ENCODE data around the gene FYB1.

The FYB1 gene

GRCh38 chr5:39137391-39137790, 82.0 kb downstream of the FYB1 start:
- no peaks in the 10 kb centered on the region for H3K4me1 Mint-ChIP-seq
- peaks cover 5% of the 10 kb centered on the region for H3K36me3 Mint-ChIP-seq
- H3K9me3 Mint-ChIP-seq, result no peaks in the 10 kb centered on the region
- ATAC-seq (ENCODE audit: low read depth) (no peak), DNase-seq (ENCODE audit: low spot score in 2 of 2) (no peak)
- no peak overlapping the region for H3K27ac Mint-ChIP-seq
- H3K4me3 Mint-ChIP-seq, result no peak overlapping the region
- no peaks in the 10 kb centered on the region for H3K27me3 Mint-ChIP-seq

DNA sequence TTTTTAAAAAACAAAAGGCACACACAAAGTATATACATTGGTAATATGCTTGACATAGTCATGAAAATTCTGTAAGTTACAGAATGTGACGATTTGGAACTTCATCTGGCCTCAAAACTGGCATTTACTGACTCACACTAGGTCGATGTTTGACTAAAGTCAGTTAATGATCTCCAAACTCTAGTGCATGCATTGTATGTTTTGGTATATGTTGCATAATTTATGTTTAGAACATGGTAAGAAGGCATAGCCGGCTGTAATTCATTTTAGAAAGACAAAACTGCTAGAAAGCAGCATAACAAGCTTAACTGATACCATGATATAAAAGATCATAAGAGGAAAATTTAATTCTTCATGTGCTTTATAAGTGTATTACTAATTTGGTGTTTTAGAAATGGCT, 86.6 kb downstream of the FYB1 start:
- H3K36me3 Mint-ChIP-seq, result peaks cover 4% of the 10 kb centered on the region
- ATAC-seq (ENCODE audit: low read depth) (no peak), DNase-seq (ENCODE audit: low spot score in 2 of 2) (no peak)
- peaks cover 2% of the 10 kb centered on the region for H3K27me3 Mint-ChIP-seq
- peaks cover 5% of the 10 kb centered on the region for H3K4me1 Mint-ChIP-seq
- no peaks in the 10 kb centered on the region for H3K9me3 Mint-ChIP-seq
- H3K4me3 Mint-ChIP-seq, result no peak overlapping the region
- no peak overlapping the region for H3K27ac Mint-ChIP-seq

GRCh38 chr5:39132128-39132447, 87.3 kb downstream of the FYB1 start:
- no peak overlapping the region for H3K4me3 Mint-ChIP-seq
- DNase-seq (ENCODE audit: low spot score in 2 of 2) (no peak), ATAC-seq (ENCODE audit: low read depth) (no peak)
- H3K27me3 Mint-ChIP-seq, result peaks cover 2% of the 10 kb centered on the region
- peaks cover 4% of the 10 kb centered on the region for H3K36me3 Mint-ChIP-seq
- no peak overlapping the region for H3K27ac Mint-ChIP-seq
- peaks cover 5% of the 10 kb centered on the region for H3K4me1 Mint-ChIP-seq
- no peaks in the 10 kb centered on the region for H3K9me3 Mint-ChIP-seq

DNA sequence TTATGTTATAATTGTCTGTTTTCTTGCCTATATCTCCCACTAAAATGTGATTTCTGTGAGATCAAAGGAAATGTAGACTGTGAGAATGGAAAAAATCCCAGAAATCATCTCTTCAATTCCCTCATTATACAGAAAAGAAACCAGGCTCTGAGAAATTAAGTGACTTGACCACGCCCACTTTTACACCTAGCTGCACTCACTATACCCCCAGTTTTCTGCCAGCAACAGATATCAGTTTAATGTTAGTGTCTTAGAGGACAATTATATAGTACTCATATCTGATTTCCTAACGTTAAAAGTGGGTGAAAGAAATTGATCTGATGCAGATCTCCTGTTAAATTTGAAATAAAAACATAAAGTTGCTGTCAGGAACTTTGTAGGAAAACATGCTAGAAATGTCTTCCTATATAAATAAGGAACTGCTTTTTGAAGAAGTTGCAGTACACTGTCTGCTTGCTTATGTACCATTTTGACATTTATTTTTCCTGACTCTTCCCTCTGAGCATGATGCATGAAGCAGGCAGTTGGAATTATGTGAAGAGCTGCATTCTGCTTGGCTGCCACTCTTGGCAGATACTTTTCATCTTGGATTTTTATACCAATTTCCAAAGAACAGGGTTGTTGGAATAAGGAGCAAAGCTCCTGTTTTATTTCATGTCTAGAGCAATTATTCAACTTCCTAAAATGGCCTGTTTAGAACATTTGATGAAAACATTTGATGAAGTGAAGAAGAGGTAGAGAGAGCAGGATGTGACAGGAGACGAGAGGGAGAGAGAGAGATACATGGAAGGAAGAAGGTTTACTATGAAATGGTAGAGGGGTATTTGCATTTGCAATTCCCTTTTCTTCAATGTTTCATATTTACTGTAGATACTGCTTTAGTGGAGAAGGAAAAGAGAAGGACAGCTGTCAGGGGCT, 87.9 kb downstream of the FYB1 start:
- Mint-ChIP-seq H3K36me3 (peaks cover 4% of the 10 kb centered on the region), H3K9me3 (no peaks in the 10 kb centered on the region), H3K27me3 (peaks cover 2% of the 10 kb centered on the region), H3K27ac (no peak overlapping the region), H3K4me3 (no peak overlapping the region), H3K4me1 (peaks cover 5% of the 10 kb centered on the region)
- DNase-seq (ENCODE audit: low spot score in 2 of 2) (no peak), ATAC-seq (ENCODE audit: low read depth) (no peak)

- Mint-ChIP-seq H3K27me3 (peaks cover 3% of the 10 kb centered on the region), H3K9me3 (no peaks in the 10 kb centered on the region), H3K27ac (no peak overlapping the region), H3K4me1 (peaks cover 5% of the 10 kb centered on the region), H3K4me3 (no peak overlapping the region), H3K36me3 (peaks cover 4% of the 10 kb centered on the region)
- no peak for DNase-seq (ENCODE audit: low spot score in 2 of 2)
- ATAC-seq (ENCODE audit: low read depth), result no peak
These were observed 88.6 kb downstream of the FYB1 start for GRCh38 chr5:39130716-39131115.

- no peak for ATAC-seq (ENCODE audit: low read depth)
- H3K4me3 Mint-ChIP-seq, result no peak overlapping the region
- H3K27ac Mint-ChIP-seq, result no peak overlapping the region
- no peaks in the 10 kb centered on the region for H3K36me3 Mint-ChIP-seq
- no peaks in the 10 kb centered on the region for H3K9me3 Mint-ChIP-seq
- H3K4me1 Mint-ChIP-seq, result no peaks in the 10 kb centered on the region
- no peak for DNase-seq (ENCODE audit: low spot score in 2 of 2)
- H3K27me3 Mint-ChIP-seq, result peaks cover 5% of the 10 kb centered on the region
These were observed 97.4 kb downstream of the FYB1 start for GRCh38 chr5:39121922-39122321.

DNA sequence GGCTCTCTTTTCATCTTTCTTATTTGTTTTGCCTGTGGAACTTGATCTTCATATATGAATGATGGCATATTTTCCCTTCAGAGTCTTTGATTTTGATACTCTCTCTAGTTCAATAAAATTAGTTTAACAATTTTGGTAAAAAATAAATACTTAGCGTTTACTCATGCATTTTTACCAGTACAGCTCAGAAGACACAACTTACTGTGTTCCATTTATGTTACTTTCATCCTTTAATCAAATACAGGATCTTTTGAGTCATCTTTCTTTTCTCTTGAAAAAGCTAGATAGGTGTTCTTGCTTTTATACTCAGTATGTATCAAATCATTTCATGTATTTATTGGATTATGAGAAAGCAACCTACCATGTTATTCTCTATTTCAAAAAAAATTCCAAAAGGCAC, 98.0 kb downstream of the FYB1 start:
- ATAC-seq (ENCODE audit: low read depth) (no peak), DNase-seq (ENCODE audit: low spot score in 2 of 2) (no peak)
- Mint-ChIP-seq H3K27ac (no peak overlapping the region), H3K4me3 (no peak overlapping the region), H3K4me1 (no peaks in the 10 kb centered on the region), H3K9me3 (no peaks in the 10 kb centered on the region), H3K27me3 (peaks cover 5% of the 10 kb centered on the region), H3K36me3 (no peaks in the 10 kb centered on the region)

GRCh38 chr5:39120052-39120420, 99.3 kb downstream of the FYB1 start:
- H3K36me3 Mint-ChIP-seq, result no peaks in the 10 kb centered on the region
- no peaks in the 10 kb centered on the region for H3K9me3 Mint-ChIP-seq
- ATAC-seq (ENCODE audit: low read depth) (no peak), DNase-seq (ENCODE audit: low spot score in 2 of 2) (no peak)
- peaks cover 3% of the 10 kb centered on the region for H3K27me3 Mint-ChIP-seq
- peaks cover 5% of the 10 kb centered on the region for H3K4me1 Mint-ChIP-seq
- H3K4me3 Mint-ChIP-seq, result no peak overlapping the region
- H3K27ac Mint-ChIP-seq, result no peak overlapping the region

DNA sequence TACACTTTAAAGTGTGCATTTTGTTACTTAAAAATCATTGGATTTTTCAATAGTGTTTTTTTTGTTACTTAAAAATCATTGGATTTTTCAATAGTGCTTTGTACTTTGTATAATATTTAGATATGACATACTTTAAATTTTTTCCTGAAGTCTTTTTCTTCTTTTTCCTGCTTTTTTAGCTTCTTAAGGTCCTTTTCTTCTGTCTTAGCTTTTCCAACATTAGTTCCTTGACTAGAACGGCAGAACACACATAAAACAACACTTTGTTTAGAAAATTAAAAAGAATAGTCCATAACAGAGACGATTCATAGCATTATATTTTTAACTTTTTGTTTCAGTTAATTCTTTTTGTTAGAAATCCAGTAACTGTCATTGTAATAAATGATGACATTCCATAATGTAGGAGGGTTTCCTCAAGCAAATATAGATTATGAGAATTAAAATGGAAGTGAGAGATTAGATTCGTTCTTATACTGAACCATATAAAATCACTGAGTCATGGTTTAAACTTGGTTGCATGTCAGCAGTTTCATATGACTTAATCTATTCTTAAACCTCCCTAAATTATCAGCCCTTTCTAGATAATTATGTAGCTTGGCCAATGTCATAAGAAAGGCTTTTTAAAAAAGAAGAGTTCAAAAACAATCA, 99.8 kb downstream of the FYB1 start:
- no peaks in the 10 kb centered on the region for H3K9me3 Mint-ChIP-seq
- no peak overlapping the region for H3K27ac Mint-ChIP-seq
- peaks cover 3% of the 10 kb centered on the region for H3K27me3 Mint-ChIP-seq
- DNase-seq (ENCODE audit: low spot score in 2 of 2) (no peak), ATAC-seq (ENCODE audit: low read depth) (no peak)
- H3K4me3 Mint-ChIP-seq, result no peak overlapping the region
- H3K4me1 Mint-ChIP-seq, result peaks cover 5% of the 10 kb centered on the region
- no peaks in the 10 kb centered on the region for H3K36me3 Mint-ChIP-seq

DNA sequence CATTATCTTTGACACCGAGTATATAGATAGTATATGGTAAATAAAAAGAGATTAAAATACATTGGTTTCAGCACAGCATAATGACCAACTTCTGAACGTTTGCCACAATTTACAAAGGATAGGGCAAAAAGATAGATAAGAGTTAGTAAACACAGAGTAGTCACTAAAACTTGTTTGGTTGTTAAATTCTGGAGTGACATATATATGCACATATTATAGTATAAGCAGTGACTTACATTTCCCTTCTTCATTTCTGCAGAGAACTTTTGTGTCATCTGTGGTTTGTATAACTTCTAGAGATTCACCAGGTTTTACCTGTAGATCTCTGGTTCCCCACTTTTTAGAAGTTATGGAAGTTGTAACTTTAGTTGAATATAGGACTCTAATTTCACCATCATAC, 100.7 kb downstream of the FYB1 start:
- Mint-ChIP-seq H3K4me1 (peaks cover 5% of the 10 kb centered on the region), H3K4me3 (no peak overlapping the region), H3K36me3 (no peaks in the 10 kb centered on the region), H3K9me3 (no peaks in the 10 kb centered on the region), H3K27ac (no peak overlapping the region), H3K27me3 (peaks cover 3% of the 10 kb centered on the region)
- ATAC-seq (ENCODE audit: low read depth), result no peak
- DNase-seq (ENCODE audit: low spot score in 2 of 2), result no peak

DNA sequence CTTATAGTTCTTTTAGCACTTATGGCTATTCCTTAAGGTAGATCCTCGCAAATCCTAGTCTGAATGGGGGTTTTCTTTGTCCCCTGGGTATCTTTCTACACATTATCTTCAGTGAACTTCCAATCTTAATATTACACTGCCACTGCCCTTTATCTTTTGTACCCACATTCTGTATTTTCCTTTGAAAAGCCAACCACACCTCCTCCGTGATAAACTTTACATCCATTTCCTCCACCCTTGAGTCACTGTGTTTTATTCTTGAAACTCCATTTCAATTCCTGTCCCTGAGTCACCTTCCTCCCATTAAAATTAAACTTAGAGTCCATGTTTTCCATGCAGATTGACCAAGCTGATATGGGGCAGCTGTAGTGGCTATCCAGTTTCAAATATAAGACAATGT, 102.0 kb downstream of the FYB1 start:
- H3K27me3 Mint-ChIP-seq, result peaks cover 3% of the 10 kb centered on the region
- H3K27ac Mint-ChIP-seq, result no peak overlapping the region
- H3K4me3 Mint-ChIP-seq, result no peak overlapping the region
- DNase-seq (ENCODE audit: low spot score in 2 of 2), result no peak
- H3K4me1 Mint-ChIP-seq, result peaks cover 5% of the 10 kb centered on the region
- no peaks in the 10 kb centered on the region for H3K9me3 Mint-ChIP-seq
- no peak for ATAC-seq (ENCODE audit: low read depth)
- H3K36me3 Mint-ChIP-seq, result no peaks in the 10 kb centered on the region

- no peak for ATAC-seq (ENCODE audit: low read depth)
- Mint-ChIP-seq H3K4me3 (no peak overlapping the region), H3K36me3 (no peaks in the 10 kb centered on the region), H3K27ac (no peak overlapping the region), H3K27me3 (no peaks in the 10 kb centered on the region), H3K9me3 (no peaks in the 10 kb centered on the region), H3K4me1 (peaks cover 5% of the 10 kb centered on the region)
- no peak for DNase-seq (ENCODE audit: low spot score in 2 of 2)
These were observed 102.8 kb downstream of the FYB1 start for GRCh38 chr5:39116344-39117170.

DNA sequence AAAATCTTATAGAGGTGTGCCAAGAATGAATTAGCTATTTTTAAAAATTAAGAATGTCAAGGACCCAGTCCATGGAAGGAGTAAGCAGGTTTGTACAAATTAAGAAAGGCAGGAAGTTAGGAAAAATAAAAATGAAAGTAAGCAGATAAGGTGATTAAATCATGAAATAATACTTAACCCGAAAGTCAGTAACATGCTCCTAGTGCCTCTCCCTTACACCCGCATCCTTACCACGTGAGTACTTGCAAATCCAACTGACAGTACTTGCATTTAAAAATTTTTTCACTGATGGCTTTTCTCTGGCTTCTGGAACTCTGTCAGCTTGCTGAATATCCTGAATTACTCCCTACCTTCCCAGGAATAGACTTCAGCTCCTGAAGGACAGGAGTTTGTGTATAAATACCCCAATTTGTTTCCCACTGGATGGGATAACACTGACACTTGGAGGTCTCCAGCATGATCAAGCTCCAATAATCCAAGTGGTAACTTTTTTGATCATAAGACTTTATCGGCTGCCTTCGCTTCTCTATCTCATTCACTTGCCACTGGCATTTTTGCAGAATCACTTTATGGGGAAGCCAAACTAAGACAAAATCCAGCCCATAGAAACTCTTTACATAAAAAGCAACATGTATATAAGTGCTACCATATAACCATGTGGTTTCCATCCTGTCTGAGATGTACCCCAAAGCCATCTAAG, 103.6 kb downstream of the FYB1 start:
- ATAC-seq (ENCODE audit: low read depth) (no peak), DNase-seq (ENCODE audit: low spot score in 2 of 2) (no peak)
- H3K4me1 Mint-ChIP-seq, result peaks cover 5% of the 10 kb centered on the region
- H3K9me3 Mint-ChIP-seq, result no peaks in the 10 kb centered on the region
- H3K36me3 Mint-ChIP-seq, result no peaks in the 10 kb centered on the region
- no peak overlapping the region for H3K4me3 Mint-ChIP-seq
- H3K27ac Mint-ChIP-seq, result no peak overlapping the region
- H3K27me3 Mint-ChIP-seq, result no peaks in the 10 kb centered on the region

GRCh38 chr5:39114155-39114554, 105.2 kb downstream of the FYB1 start:
- H3K27ac Mint-ChIP-seq, result no peak overlapping the region
- H3K9me3 Mint-ChIP-seq, result no peaks in the 10 kb centered on the region
- no peak overlapping the region for H3K4me3 Mint-ChIP-seq
- DNase-seq (ENCODE audit: low spot score in 2 of 2), result no peak
- no peak for ATAC-seq (ENCODE audit: low read depth)
- peaks cover 5% of the 10 kb centered on the region for H3K4me1 Mint-ChIP-seq
- H3K27me3 Mint-ChIP-seq, result no peaks in the 10 kb centered on the region
- no peaks in the 10 kb centered on the region for H3K36me3 Mint-ChIP-seq
